Heart right ventricle (tissue), 16 donors: ENCODE results near the gene TIMM23. TPM values are rescaled to one million over a fixed set of nuclear protein-coding genes. Genes with fewer than 3 reads are reported as not detected.
"Not testable (repeated sequence)": the region's sequence is repeated elsewhere in the genome, so short reads cannot be mapped to it uniquely, and the experiment has no call there.

Source experiments
- ATAC-seq, 8 donors: fragments of 200-7000 bp; cut with Tn5 transposase; one replicate each; pipeline ENCODE4 v1.9.1; 2020; ENCODE audit warnings: mild to moderate bottlenecking in 8 of 8, moderate library complexity in 8 of 8, moderate number of reproducible peaks in 1 of 8
- DNase-seq, 2 donors: peaks; one replicate each; pipeline ENCODE4 v3.0.0-alpha.2; 2020
- H3K27ac ChIP-seq, 10 donors: fragments of 200-600 bp; sonication (generic) in 2 of 10; one replicate each; pipeline versions ENCODE4 v1.5.0 to v1.8.0; 2020 to 2022; ENCODE audit warnings: mild to moderate bottlenecking in 3 of 10
- H3K27me3 ChIP-seq, 7 donors: fragments of 200-600 bp; one replicate each; pipeline ENCODE4 v1.8.0; 2021 to 2022; ENCODE audit warnings: mild to moderate bottlenecking in 2 of 7
- H3K36me3 ChIP-seq, 9 donors: fragments of 200-600 bp; sonication (generic) in 1 of 9; one replicate each; pipeline versions ENCODE4 v1.5.0 to v1.8.0; 2020 to 2022; ENCODE audit warnings: mild to moderate bottlenecking in 2 of 9
- H3K4me1 ChIP-seq, 9 donors: fragments of 200-600 bp; sonication (generic) in 1 of 9; one replicate each; pipeline versions ENCODE4 v1.5.0 to v1.8.0; 2020 to 2022; ENCODE audit warnings: mild to moderate bottlenecking in 4 of 9
- H3K4me3 ChIP-seq, 10 donors: fragments of 200-600 bp; sonication (generic) in 2 of 10; one replicate each; pipeline versions ENCODE4 v1.5.0 to v1.8.0; 2020 to 2022; ENCODE audit warnings: mild to moderate bottlenecking in 7 of 10, moderate library complexity in 2 of 10
- H3K9me3 ChIP-seq, 11 donors: fragments of 200-600 bp in 10 of 11; sonication (generic) in 2 of 11; one replicate each; pipeline versions ENCODE4 v1.5.0 to v1.8.0; 2013 to 2022; ENCODE audit warnings: mild to moderate bottlenecking in 2 of 11, control low read depth in 1 of 11, moderate library complexity in 1 of 11
- WGBS, 2 donors: extraction: QIAGEN DNeasy Blood & Tissue Kit; methylation state at CpG; one replicate each; pipeline ENCODE4 v1.1.7; 2013; ENCODE audit warnings: inconsistent platforms in 1 of 2; 5-methylcytosine and 5-hydroxymethylcytosine counted together
- intact Hi-C, 10 donors: fragments of 100-400 bp; cut with DNase I; formaldehyde crosslinking; loops; one replicate each; pipeline versions ENCODE4 v1.11.1 to v1.14.2; 2022
- polyA plus RNA-seq, 2 donors: library from polyadenylated mRNA; stranded (reverse); fragments of 200-250 nt; gene quantifications; one replicate each; pipeline ENCODE4 v1.2.3, GENCODE V29; 2013
- total RNA-seq, 10 donors: library from RNA; stranded (reverse); fragmentation: NEBNext Ultra II Directional in 3 of 10; extraction: Animal tissue kit (Norgen Biotek cat#: 25700) in 3 of 10; gene quantifications; one replicate each; pipeline versions ENCODE4 v1.2.1 to v1.2.4, GENCODE V29; 2021 to 2023
- TF ChIP-seq, protein P1 (sequence below), 9 donors: fragments of 200-600 bp; sonication (generic) in 2 of 9; IDR thresholded peaks; one replicate each; pipeline versions ENCODE4 v1.5.0 to v1.8.0; 2021 to 2022; ENCODE audit warnings: antibody characterized with exemption in 9 of 9, mild to moderate bottlenecking in 5 of 9, moderate library complexity in 1 of 9
- donor health status: Arrhythmogenic right ventricular cardiomyopathy.
- donor health status: ischemic (EF 13 %, LVEDD 7.1; RV severe dilation, severe dysfunction).
- donor health status: healthy with polysubstance abuse.
- donor health status: DM: no; HTN: yes; CAD: no.
- donor health status: DM: no; HTN: no; CAD: no.
- donor health status: ischemic (EF 25% LVEDD 6.9; RV normal size, moderate dysfunction).
- donor health status: ischemic (EF 25% LVEDD 5.7; RV mildly dilated, moderate dysfunction).
- donor health status: healthy.
- donor health status: DM: yes; HTN: yes; CAD: no.
- donor health status: Ischemic cardiomyopathy.
- donor health status: ischemic (EF 35%, LVEDD 5.7; RV mildly dilated, moderate dysfunction).
- donor health status: nonischemic (EF 11% LVEDD 7.7; RV severe dilation, severe dysfunction).
- donor health status: DM: yes; HTN: yes; CAD: no.
- donor health status: PGD.
- donor health status: ischemic (EF 29% LVEDD 5.4; RV normal size, mild dysfunction).
- donor health status: nonischemic (EF 23%, LVEDD 6.1; RV moderate dilation, normal function).

Gene TIMM23
- total and polyA plus RNA-seq, 12 donors = 73.5 to 113 (median 84.2) TPM

DNA sequence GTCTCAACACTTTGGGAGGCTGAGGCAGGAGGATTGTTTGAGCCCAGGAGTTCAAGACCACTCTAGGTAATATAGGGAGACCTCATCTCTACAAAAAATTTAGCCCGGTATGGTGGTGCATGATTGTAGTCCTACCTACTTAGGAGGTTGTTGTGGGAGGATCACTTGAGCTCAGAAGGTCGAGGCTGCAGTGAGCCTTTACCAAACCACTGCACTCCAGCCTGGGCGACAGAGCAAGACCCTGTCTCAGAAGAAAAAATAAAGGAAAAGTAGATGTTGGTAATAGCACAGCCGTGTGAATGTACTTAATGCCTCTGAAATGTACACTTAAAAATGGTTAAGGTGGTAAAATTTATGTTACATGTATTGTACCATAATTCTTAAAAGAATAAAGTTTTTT lies 25.3 kb downstream of the TIMM23 start:
- no peaks in the 10 kb centered on the region for H3K27me3 ChIP-seq
- WGBS, 2 donors = 94 to 96% methylated on average over 4 of the region's 4 CpGs

DNA sequence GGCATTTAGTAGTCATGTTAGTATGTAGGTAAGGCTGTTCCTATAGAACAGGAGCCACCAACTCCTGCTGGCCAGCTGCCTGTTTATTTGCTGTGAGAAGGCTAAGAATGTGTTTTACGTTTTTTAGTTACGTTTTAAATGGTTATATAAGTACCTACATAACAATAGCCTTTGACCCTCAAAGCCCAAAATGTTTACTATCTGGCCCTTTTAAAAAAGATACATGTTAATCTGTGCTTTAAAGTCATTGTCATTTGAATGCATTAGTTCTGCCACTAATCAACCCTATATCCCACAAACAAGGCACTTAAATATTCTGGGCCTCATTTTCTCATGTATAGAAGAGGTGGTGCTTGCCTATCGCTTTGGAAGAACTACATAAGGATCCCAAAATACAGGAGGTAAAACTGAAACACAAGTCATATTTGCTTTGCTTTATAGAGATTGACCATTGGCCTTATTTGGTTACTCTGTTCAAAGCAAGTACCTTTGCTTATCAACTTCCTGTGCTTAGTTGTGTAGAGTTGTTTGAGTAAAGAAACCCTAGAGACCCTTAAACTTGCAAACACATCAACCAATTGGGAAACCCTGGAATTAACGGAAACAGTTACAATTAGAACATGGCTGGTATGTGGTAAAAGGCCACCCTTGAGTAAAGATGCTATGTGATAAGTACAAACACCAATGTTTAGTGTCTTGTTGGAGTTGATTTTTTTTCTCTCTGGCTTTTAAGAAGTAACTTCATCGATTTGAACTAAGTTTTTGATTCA lies 25.9 kb downstream of the TIMM23 start:
- ATAC-seq (no peak), DNase-seq (no peak)
- H3K27me3 ChIP-seq = no peaks in the 10 kb centered on the region
- TF ChIP-seq, protein P1, sequence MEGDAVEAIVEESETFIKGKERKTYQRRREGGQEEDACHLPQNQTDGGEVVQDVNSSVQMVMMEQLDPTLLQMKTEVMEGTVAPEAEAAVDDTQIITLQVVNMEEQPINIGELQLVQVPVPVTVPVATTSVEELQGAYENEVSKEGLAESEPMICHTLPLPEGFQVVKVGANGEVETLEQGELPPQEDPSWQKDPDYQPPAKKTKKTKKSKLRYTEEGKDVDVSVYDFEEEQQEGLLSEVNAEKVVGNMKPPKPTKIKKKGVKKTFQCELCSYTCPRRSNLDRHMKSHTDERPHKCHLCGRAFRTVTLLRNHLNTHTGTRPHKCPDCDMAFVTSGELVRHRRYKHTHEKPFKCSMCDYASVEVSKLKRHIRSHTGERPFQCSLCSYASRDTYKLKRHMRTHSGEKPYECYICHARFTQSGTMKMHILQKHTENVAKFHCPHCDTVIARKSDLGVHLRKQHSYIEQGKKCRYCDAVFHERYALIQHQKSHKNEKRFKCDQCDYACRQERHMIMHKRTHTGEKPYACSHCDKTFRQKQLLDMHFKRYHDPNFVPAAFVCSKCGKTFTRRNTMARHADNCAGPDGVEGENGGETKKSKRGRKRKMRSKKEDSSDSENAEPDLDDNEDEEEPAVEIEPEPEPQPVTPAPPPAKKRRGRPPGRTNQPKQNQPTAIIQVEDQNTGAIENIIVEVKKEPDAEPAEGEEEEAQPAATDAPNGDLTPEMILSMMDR (IDR thresholded peaks at IDR 0.05) = no peak
- peaks cover 0 to 75% (median 27%) of the 10 kb centered on the region in 9 donors for H3K36me3 ChIP-seq
- H3K4me1 ChIP-seq = no peaks in the 10 kb centered on the region
- no peak overlapping the region for H3K27ac ChIP-seq
- 87 to 90% methylated on average over 5 of the region's 5 CpGs for WGBS, 2 donors
- H3K9me3 ChIP-seq = no peaks in the 10 kb centered on the region
- no peak overlapping the region for H3K4me3 ChIP-seq
- intact Hi-C loops = no loop called here

More for the DNA sequence above, 25.3 kb downstream of the TIMM23 start:
- intact Hi-C loops = no loop called here
- ATAC-seq (no peak), DNase-seq (no peak)
- TF ChIP-seq, protein P1 (IDR thresholded peaks at IDR 0.05) = no peak
- H3K4me1 ChIP-seq = no peaks in the 10 kb centered on the region
- H3K4me3 ChIP-seq = no peak overlapping the region
- peaks cover 0 to 75% (median 25%) of the 10 kb centered on the region in 9 donors for H3K36me3 ChIP-seq
- H3K27ac ChIP-seq = no peak overlapping the region
- no peaks in the 10 kb centered on the region for H3K9me3 ChIP-seq

DNA sequence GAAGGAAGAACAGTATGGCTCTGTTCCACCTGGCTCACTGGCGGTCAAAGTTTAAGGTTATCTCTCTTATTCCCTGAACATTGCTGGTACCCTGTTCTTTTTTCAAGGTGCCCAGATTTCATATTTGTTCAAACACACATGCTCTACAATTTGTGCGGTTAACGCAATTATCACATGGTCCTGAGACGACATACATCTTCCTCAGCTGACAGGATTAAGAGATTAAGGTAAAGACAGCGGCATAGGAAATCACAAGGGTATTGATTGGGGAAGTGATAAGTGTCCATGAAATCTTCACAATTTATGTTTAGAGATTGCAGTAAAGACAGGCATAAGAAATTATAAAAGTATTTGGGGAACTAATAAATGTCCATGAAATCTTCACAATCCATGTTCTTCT lies 27.7 kb downstream of the TIMM23 start:
- H3K9me3 ChIP-seq, ATAC-seq, H3K27ac ChIP-seq, H3K4me1 ChIP-seq, intact Hi-C loops, DNase-seq, H3K4me3 ChIP-seq, H3K27me3 ChIP-seq: not testable (repeated sequence)
- WGBS, 2 donors = 95 to 98% methylated on average over 5 of the region's 5 CpGs
- H3K36me3 ChIP-seq = peaks cover 0 to 83% (median 40%) of the 10 kb centered on the region in 9 donors

DNA sequence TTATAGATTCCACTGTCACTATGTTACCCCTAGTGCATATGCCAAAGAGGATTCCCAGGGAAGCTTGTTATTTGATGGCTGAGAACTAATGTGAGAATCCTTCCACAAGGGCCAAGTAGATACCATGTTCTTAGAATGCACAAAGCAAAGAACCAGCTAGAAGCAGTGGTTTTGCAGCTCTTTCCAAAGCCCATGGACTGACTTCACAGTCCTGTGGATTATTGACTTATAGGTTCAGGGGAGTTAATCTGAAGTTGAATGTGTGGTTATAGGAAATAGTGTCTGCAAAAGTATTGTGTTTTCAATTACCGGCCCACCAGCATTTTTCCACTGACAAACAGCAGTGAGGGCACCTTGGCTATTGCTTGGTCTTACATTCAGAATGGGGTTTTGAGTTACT lies 28.2 kb downstream of the TIMM23 start:
- intact Hi-C loops = no loop called here
- TF ChIP-seq, protein P1 (IDR thresholded peaks at IDR 0.05) = no peak
- no peaks in the 10 kb centered on the region for H3K9me3 ChIP-seq
- H3K4me3 ChIP-seq = no peak overlapping the region
- H3K36me3 ChIP-seq = peaks cover 0 to 89% (median 44%) of the 10 kb centered on the region in 9 donors
- DNase-seq (no peak), ATAC-seq (no peak)
- 83 to 94% methylated on average over 1 of the region's 1 CpG for WGBS, 2 donors
- no peaks in the 10 kb centered on the region for H3K4me1 ChIP-seq
- H3K27me3 ChIP-seq = no peaks in the 10 kb centered on the region
- H3K27ac ChIP-seq = no peak overlapping the region

DNA sequence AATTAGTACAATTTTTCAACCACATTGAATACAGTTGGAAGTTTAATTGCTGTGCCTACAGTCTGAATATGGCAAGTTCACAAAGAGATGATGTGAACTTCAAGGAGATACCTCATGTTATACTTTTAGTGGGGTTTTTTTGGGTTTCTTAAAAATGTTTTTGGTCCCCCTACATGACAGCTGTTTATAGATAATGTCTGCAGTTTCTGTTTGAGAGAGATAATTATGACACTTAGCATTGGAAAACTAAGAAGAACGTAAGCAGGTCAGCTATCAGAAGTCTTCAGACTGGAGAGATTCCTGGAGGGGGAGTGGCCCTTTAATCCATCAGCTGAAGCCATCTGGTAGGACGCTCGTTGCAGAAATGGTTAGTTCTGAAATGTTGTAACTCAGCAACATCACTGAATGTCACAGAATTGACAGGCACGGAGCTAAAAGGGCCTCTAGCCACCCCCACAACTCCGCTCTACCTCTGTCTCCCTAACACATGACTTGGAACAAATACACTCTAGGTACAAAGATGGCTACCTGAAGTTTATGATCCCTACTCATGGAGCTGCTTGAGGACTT lies 29.0 kb downstream of the TIMM23 start:
- Histone ChIP-seq H3K27ac (no peak overlapping the region), H3K36me3 (peaks cover 0 to 94% (median 51%) of the 10 kb centered on the region in 9 donors), H3K27me3 (no peaks in the 10 kb centered on the region), H3K9me3 (no peaks in the 10 kb centered on the region), H3K4me3 (no peak overlapping the region), H3K4me1 (peaks cover 0 to 2% (median 0%) of the 10 kb centered on the region in 9 donors)
- TF ChIP-seq, protein P1 (IDR thresholded peaks at IDR 0.05) = no peak
- intact Hi-C loops = no loop called here
- DNase-seq = no peak
- 58 to 65% methylated on average over 5 of the region's 5 CpGs for WGBS, 2 donors
- no peak for ATAC-seq

DNA sequence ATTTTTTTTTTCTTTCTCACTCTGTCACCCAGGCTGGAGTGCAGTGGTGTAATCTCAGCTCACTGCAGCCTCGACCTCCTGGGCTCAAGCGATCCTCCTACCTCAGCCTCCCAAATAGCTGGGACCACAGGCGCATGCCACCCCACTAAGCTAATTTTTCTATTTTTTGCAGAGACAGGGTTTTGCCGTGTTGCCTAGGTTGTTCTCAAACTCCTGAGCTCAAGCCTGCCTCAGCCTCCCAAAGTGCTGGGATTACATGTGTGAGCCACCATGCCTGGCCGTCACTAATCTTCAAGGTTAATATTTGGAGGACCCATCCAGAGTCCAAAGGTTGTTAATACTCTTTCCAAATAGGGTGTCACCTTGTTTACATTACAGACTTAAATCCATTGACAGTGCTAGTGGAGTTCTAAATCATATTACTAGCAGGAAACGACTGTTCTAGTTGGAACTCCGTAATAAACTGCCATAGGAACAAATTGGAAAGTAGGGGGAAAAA lies 29.9 kb downstream of the TIMM23 start:
- H3K4me1 ChIP-seq, intact Hi-C loops, DNase-seq, H3K27ac ChIP-seq, H3K27me3 ChIP-seq, ATAC-seq, H3K4me3 ChIP-seq, H3K9me3 ChIP-seq: not testable (repeated sequence)
- 88 to 94% methylated on average over 7 of the region's 7 CpGs for WGBS, 2 donors
- H3K36me3 ChIP-seq = peaks cover 0 to 100% (median 57%) of the 10 kb centered on the region in 9 donors
